ENCODE results near the gene BORCS6. TPM values are rescaled to one million over a fixed set of nuclear protein-coding genes. Genes with fewer than 3 reads are reported as not detected.
A peak's percentile ranks its signal among the peaks of the same experiment; 100 is the strongest.

BORCS6 gene
- total and polyA plus RNA-seq, 2 of the 13 experiments (the other 11 are each of a cell fraction or from before 2014, with no cell fraction given), result 2.0 to 5.1 TPM

GRCh38 chr17:8185582-8186445 is 4.2 kb downstream of the BORCS6 start (continued):
- 0 out of 2 replicates have a peak, but pooled peaks have one; percentile 30 for TF ChIP-seq ZHX2 (IDR thresholded peaks at IDR 0.05; ENCODE audit: low read depth)
- TF ChIP-seq ZHX2 (CRISPR knock-in tag; IDR thresholded peaks at IDR 0.05; ENCODE audit: borderline replicate concordance), result no peak
- no peak for TF ChIP-seq ZNF564 (CRISPR knock-in tag; IDR thresholded peaks at IDR 0.05)
- TF ChIP-seq ZEB1 (IDR thresholded peaks at IDR 0.05; ENCODE audit: insufficient replicate concordance, low read depth), result no peak
- TF ChIP-seq ZNF761 (CRISPR knock-in tag; conservative IDR thresholded peaks at IDR 0.05), result no peak
- TF ChIP-seq ZNF18 (CRISPR knock-in tag; IDR thresholded peaks at IDR 0.05; ENCODE audit: insufficient replicate concordance), result no peak
- no peak; the same call in 1 of the 2 replicates for TF ChIP-seq KDM4B (CRISPR knock-in tag; IDR thresholded peaks at IDR 0.05)
- TF ChIP-seq ZNF629 (CRISPR knock-in tag; conservative IDR thresholded peaks at IDR 0.05), result peak; percentile 60
- no peak for TF ChIP-seq IRX3 (CRISPR knock-in tag; IDR thresholded peaks at IDR 0.05; ENCODE audit: borderline replicate concordance, low read depth)
- TF ChIP-seq ZNF576 (CRISPR knock-in tag; IDR thresholded peaks at IDR 0.05), result no peak
- TF ChIP-seq ZNF749 (CRISPR knock-in tag; IDR thresholded peaks at IDR 0.05; ENCODE audit: borderline replicate concordance), result no peak
- TF ChIP-seq HDAC6 (IDR thresholded peaks at IDR 0.05; ENCODE audit: low read depth, low read length), result no peak
- TF ChIP-seq ZFP82 (CRISPR knock-in tag; IDR thresholded peaks at IDR 0.05; ENCODE audit: borderline replicate concordance), result 0 out of 2 replicates have a peak, but pooled peaks have one; percentile 24
- TF ChIP-seq IKZF5 (CRISPR knock-in tag; IDR thresholded peaks at IDR 0.05), result peak; percentile 64; the same call in 1 of the 2 replicates
- TF ChIP-seq ZSCAN31 (CRISPR knock-in tag; IDR thresholded peaks at IDR 0.05; ENCODE audit: low read depth), result peak; percentile 56; the same call in 1 of the 2 replicates
- peak; percentile 48; the same call in 1 of the 2 replicates for TF ChIP-seq BRCA1 (CRISPR knock-in tag; IDR thresholded peaks at IDR 0.05)

Measured in HepG2 (cell line).